ENCODE results near the gene EFCAB8.
"Not testable (repeated sequence)": the region's sequence is repeated elsewhere in the genome, so short reads cannot be mapped to it uniquely, and the experiment has no call there.

Gene EFCAB8

GRCh38 chr20:32934580-32934979, 75.9 kb downstream of the EFCAB8 start:
- no peak overlapping the region for H3K27ac ChIP-seq (ENCODE audit: low read depth, low read length)
- no peak overlapping the region for H3K4me3 ChIP-seq (ENCODE audit: low read depth, low read length)
- no peak overlapping the region for H3K9ac ChIP-seq (ENCODE audit: low read length)
- H3K36me3 ChIP-seq (ENCODE audit: control insufficient read depth, insufficient read depth, low read length): no peaks in the 10 kb centered on the region
- no peaks in the 10 kb centered on the region for H3K4me1 ChIP-seq (ENCODE audit: control insufficient read depth, insufficient read depth, low read length)
- H3K27me3 ChIP-seq (ENCODE audit: control insufficient read depth, insufficient read depth, low read length): no peaks in the 10 kb centered on the region
- no peaks in the 10 kb centered on the region for H3K9me3 ChIP-seq (ENCODE audit: control insufficient read depth, insufficient read depth, low read depth, low read length)

- Histone ChIP-seq H3K4me1 (ENCODE audit: control insufficient read depth, insufficient read depth, low read length) (no peaks in the 10 kb centered on the region; the same call in 1 of the 2 replicates), H3K9ac (ENCODE audit: low read length) (no peak overlapping the region), H3K36me3 (ENCODE audit: control insufficient read depth, insufficient read depth, low read length) (no peaks in the 10 kb centered on the region), H3K4me3 (ENCODE audit: low read depth, low read length) (no peak overlapping the region), H3K27me3 (ENCODE audit: control insufficient read depth, insufficient read depth, low read length) (no peaks in the 10 kb centered on the region), H3K9me3 (ENCODE audit: control insufficient read depth, insufficient read depth, low read depth, low read length) (peaks cover 2% of the 10 kb centered on the region; the same call in 1 of the 2 replicates), H3K27ac (ENCODE audit: low read depth, low read length) (no peak overlapping the region)
Measured at GRCh38 chr20:32941155-32941885, 82.6 kb downstream of the EFCAB8 start.

- no peaks in the 10 kb centered on the region; the same call in 1 of the 2 replicates for H3K4me1 ChIP-seq (ENCODE audit: control insufficient read depth, insufficient read depth, low read length)
- no peak overlapping the region for H3K4me3 ChIP-seq (ENCODE audit: low read depth, low read length)
- H3K27me3 ChIP-seq (ENCODE audit: control insufficient read depth, insufficient read depth, low read length): peaks cover 13% of the 10 kb centered on the region
- no peak overlapping the region for H3K9ac ChIP-seq (ENCODE audit: low read length)
- peaks cover 2% of the 10 kb centered on the region; the same call in 1 of the 2 replicates for H3K9me3 ChIP-seq (ENCODE audit: control insufficient read depth, insufficient read depth, low read depth, low read length)
- H3K27ac ChIP-seq (ENCODE audit: low read depth, low read length): no peak overlapping the region
- H3K36me3 ChIP-seq (ENCODE audit: control insufficient read depth, insufficient read depth, low read length): no peaks in the 10 kb centered on the region
Measured at GRCh38 chr20:32943490-32944052, 84.8 kb downstream of the EFCAB8 start.

- Histone ChIP-seq H3K9me3 (ENCODE audit: control insufficient read depth, insufficient read depth, low read depth, low read length) (peaks cover 2% of the 10 kb centered on the region; the same call in 1 of the 2 replicates), H3K27ac (ENCODE audit: low read depth, low read length) (no peak overlapping the region)
Measured at GRCh38 chr20:32945710-32946221, 87.0 kb downstream of the EFCAB8 start.

GRCh38 chr20:32946629-32947028, 87.9 kb downstream of the EFCAB8 start:
- H3K4me1 ChIP-seq (ENCODE audit: control insufficient read depth, insufficient read depth, low read length): peaks cover 6% of the 10 kb centered on the region; the same call in 1 of the 2 replicates
- no peak overlapping the region for H3K9ac ChIP-seq (ENCODE audit: low read length)
- no peak overlapping the region for H3K4me3 ChIP-seq (ENCODE audit: low read depth, low read length)
- H3K36me3 ChIP-seq (ENCODE audit: control insufficient read depth, insufficient read depth, low read length): no peaks in the 10 kb centered on the region
- no peaks in the 10 kb centered on the region; the same call in 1 of the 2 replicates for H3K9me3 ChIP-seq (ENCODE audit: control insufficient read depth, insufficient read depth, low read depth, low read length)
- no peak overlapping the region for H3K27ac ChIP-seq (ENCODE audit: low read depth, low read length)
- peaks cover 42% of the 10 kb centered on the region for H3K27me3 ChIP-seq (ENCODE audit: control insufficient read depth, insufficient read depth, low read length)

More at GRCh38 chr20:32945710-32946221, 87.0 kb downstream of the EFCAB8 start:
- Histone ChIP-seq H3K4me3 (ENCODE audit: low read depth, low read length) (no peak overlapping the region), H3K9ac (ENCODE audit: low read length) (no peak overlapping the region), H3K4me1 (ENCODE audit: control insufficient read depth, insufficient read depth, low read length) (peaks cover 3% of the 10 kb centered on the region; the same call in 1 of the 2 replicates), H3K36me3 (ENCODE audit: control insufficient read depth, insufficient read depth, low read length) (no peaks in the 10 kb centered on the region), H3K27me3 (ENCODE audit: control insufficient read depth, insufficient read depth, low read length) (peaks cover 33% of the 10 kb centered on the region)

- H3K9ac ChIP-seq (ENCODE audit: low read length); H3K36me3 ChIP-seq (ENCODE audit: control insufficient read depth, insufficient read depth, low read length); H3K27ac ChIP-seq (ENCODE audit: low read depth, low read length); H3K9me3 ChIP-seq (ENCODE audit: control insufficient read depth, insufficient read depth, low read depth, low read length); H3K4me1 ChIP-seq (ENCODE audit: control insufficient read depth, insufficient read depth, low read length); H3K4me3 ChIP-seq (ENCODE audit: low read depth, low read length): not testable (repeated sequence)
- H3K27me3 ChIP-seq (ENCODE audit: control insufficient read depth, insufficient read depth, low read length): peaks cover 58% of the 10 kb centered on the region
Measured at GRCh38 chr20:32950539-32950938, 91.8 kb downstream of the EFCAB8 start.

GRCh38 chr20:32957459-32957858, 98.7 kb downstream of the EFCAB8 start:
- Histone ChIP-seq H3K27ac (ENCODE audit: low read depth, low read length) (no peak overlapping the region), H3K9ac (ENCODE audit: low read length) (no peak overlapping the region), H3K4me3 (ENCODE audit: low read depth, low read length) (no peak overlapping the region), H3K9me3 (ENCODE audit: control insufficient read depth, insufficient read depth, low read depth, low read length) (peaks cover 29% of the 10 kb centered on the region), H3K36me3 (ENCODE audit: control insufficient read depth, insufficient read depth, low read length) (no peaks in the 10 kb centered on the region), H3K4me1 (ENCODE audit: control insufficient read depth, insufficient read depth, low read length) (no peaks in the 10 kb centered on the region; the same call in 1 of the 2 replicates), H3K27me3 (ENCODE audit: control insufficient read depth, insufficient read depth, low read length) (peaks cover 8% of the 10 kb centered on the region)

GRCh38 chr20:32958574-32958973, 99.9 kb downstream of the EFCAB8 start:
- Histone ChIP-seq H3K4me3 (ENCODE audit: low read depth, low read length) (no peak overlapping the region), H3K9me3 (ENCODE audit: control insufficient read depth, insufficient read depth, low read depth, low read length) (peaks cover 29% of the 10 kb centered on the region), H3K36me3 (ENCODE audit: control insufficient read depth, insufficient read depth, low read length) (no peaks in the 10 kb centered on the region), H3K27me3 (ENCODE audit: control insufficient read depth, insufficient read depth, low read length) (no peaks in the 10 kb centered on the region), H3K9ac (ENCODE audit: low read length) (no peak overlapping the region), H3K27ac (ENCODE audit: low read depth, low read length) (no peak overlapping the region), H3K4me1 (ENCODE audit: control insufficient read depth, insufficient read depth, low read length) (no peaks in the 10 kb centered on the region; the same call in 1 of the 2 replicates)

GRCh38 chr20:32959351-32960221, 100.9 kb downstream of the EFCAB8 start:
- no peak overlapping the region for H3K4me3 ChIP-seq (ENCODE audit: low read depth, low read length)
- H3K9me3 ChIP-seq (ENCODE audit: control insufficient read depth, insufficient read depth, low read depth, low read length): peaks cover 24% of the 10 kb centered on the region
- H3K27ac ChIP-seq (ENCODE audit: low read depth, low read length): no peak overlapping the region
- H3K4me1 ChIP-seq (ENCODE audit: control insufficient read depth, insufficient read depth, low read length): no peaks in the 10 kb centered on the region; the same call in 1 of the 2 replicates
- H3K9ac ChIP-seq (ENCODE audit: low read length): no peak overlapping the region
- H3K36me3 ChIP-seq (ENCODE audit: control insufficient read depth, insufficient read depth, low read length): no peaks in the 10 kb centered on the region
- H3K27me3 ChIP-seq (ENCODE audit: control insufficient read depth, insufficient read depth, low read length): no peaks in the 10 kb centered on the region

GRCh38 chr20:32960222-32960518, 101.4 kb downstream of the EFCAB8 start:
- Histone ChIP-seq H3K9ac (ENCODE audit: low read length) (no peak overlapping the region), H3K27ac (ENCODE audit: low read depth, low read length) (no peak overlapping the region), H3K4me1 (ENCODE audit: control insufficient read depth, insufficient read depth, low read length) (no peaks in the 10 kb centered on the region; the same call in 1 of the 2 replicates), H3K9me3 (ENCODE audit: control insufficient read depth, insufficient read depth, low read depth, low read length) (peaks cover 24% of the 10 kb centered on the region), H3K27me3 (ENCODE audit: control insufficient read depth, insufficient read depth, low read length) (no peaks in the 10 kb centered on the region), H3K4me3 (ENCODE audit: low read depth, low read length) (no peak overlapping the region), H3K36me3 (ENCODE audit: control insufficient read depth, insufficient read depth, low read length) (no peaks in the 10 kb centered on the region)

Data from HUES6 (cell line).